ENCODE measurements around the gene KRT9. TPM values are rescaled to one million over a fixed set of nuclear protein-coding genes. Genes with fewer than 3 reads are reported as not detected.
A peak's percentile ranks its signal among the peaks of the same experiment; 100 is the strongest.
"Not testable (repeated sequence)": the region's sequence is repeated elsewhere in the genome, so short reads cannot be mapped to it uniquely, and the experiment has no call there.

The KRT9 gene
- polyA plus RNA-seq, 1 donor, result not detected

- no peak for DNase-seq
Observed at GRCh38 chr17:41599680-41600079, 27.8 kb upstream of the KRT9 start.

GRCh38 chr17:41595585-41595984, 23.7 kb upstream of the KRT9 start:
- no peak for DNase-seq

- no peak for DNase-seq
Observed at GRCh38 chr17:41594363-41594915, 22.6 kb upstream of the KRT9 start.

- DNase-seq, result no peak
Observed at GRCh38 chr17:41593306-41593981, 21.6 kb upstream of the KRT9 start.

GRCh38 chr17:41592601-41593305, 20.9 kb upstream of the KRT9 start:
- DNase-seq, result no peak

- DNase-seq, result no peak
Observed at GRCh38 chr17:41589301-41589700, 17.4 kb upstream of the KRT9 start.

GRCh38 chr17:41588126-41588810, 16.4 kb upstream of the KRT9 start:
- DNase-seq, result no peak

GRCh38 chr17:41586863-41587495, 15.1 kb upstream of the KRT9 start, which contains the start of gene KRT14:
Gene KRT14 (minus strand): TSS chr17:41586895. CDS start chr17:41586834, 61 bp downstream.
- DNase-seq, result no peak

- DNase-seq, result no peak
Observed at GRCh38 chr17:41585301-41586056, 13.6 kb upstream of the KRT9 start.

GRCh38 chr17:41584331-41584927, 12.6 kb upstream of the KRT9 start:
- DNase-seq, result not testable (repeated sequence)

GRCh38 chr17:41583137-41584127, 11.6 kb upstream of the KRT9 start:
- no peak for DNase-seq

GRCh38 chr17:41582061-41582968, 10.5 kb upstream of the KRT9 start:
- DNase-seq, result not testable (repeated sequence)

GRCh38 chr17:41581366-41582060, 9.7 kb upstream of the KRT9 start:
- DNase-seq, result no peak

- no peak for DNase-seq
Observed at GRCh38 chr17:41580687-41581365, 9.0 kb upstream of the KRT9 start.

GRCh38 chr17:41580244-41580575, 8.4 kb upstream of the KRT9 start:
- no peak for DNase-seq

GRCh38 chr17:41579484-41580243, 7.8 kb upstream of the KRT9 start:
- DNase-seq, result peak; percentile 68

GRCh38 chr17:41578971-41579370, 7.1 kb upstream of the KRT9 start:
- no peak for DNase-seq
